ENCODE results near the gene VAMP3. TPM values are rescaled to one million over a fixed set of nuclear protein-coding genes. Genes with fewer than 3 reads are reported as not detected.

The VAMP3 gene
- total RNA-seq, 2 experiments from 2014 or later: 13.2 to 20.9 TPM

DNA sequence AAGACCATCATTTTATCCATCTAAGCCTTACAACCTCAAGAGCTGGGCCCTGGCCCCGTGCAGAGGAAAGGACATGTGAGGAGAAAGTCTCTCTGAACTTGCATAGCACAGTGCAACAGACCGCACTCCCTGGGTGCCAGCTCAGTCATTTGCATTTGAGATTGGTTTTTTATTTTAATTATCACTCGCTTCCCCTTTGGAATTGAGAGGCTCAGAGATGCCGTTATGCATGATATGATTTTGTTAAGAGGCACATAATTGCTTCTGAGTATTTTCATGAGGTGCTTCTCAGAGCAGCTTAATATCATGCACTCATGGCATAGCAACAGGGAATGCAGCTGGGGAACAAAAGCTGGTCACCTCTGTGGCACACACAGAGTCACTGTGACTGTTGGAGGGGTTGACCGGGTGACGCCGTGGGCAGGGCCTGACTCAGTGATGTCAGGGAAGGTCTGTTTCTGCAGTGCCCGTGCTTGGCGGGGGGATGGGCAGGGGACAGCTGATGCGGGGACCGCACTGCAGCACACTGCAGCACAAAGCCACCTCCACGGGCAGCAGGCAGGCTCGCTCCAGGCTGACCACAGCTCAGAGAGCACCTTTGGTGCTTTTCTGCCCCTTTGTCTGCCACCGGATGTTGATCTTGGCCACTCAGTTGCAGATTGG lies 43.2 kb upstream of the VAMP3 start:
- ATAC-seq (no peak), DNase-seq (no peak)
- Mint-ChIP-seq H3K9me3 (no peaks in the 10 kb centered on the region), H3K36me3 (ENCODE audit: low read depth) (no peaks in the 10 kb centered on the region), H3K4me3 (no peak overlapping the region), H3K27me3 (peaks cover 7% of the 10 kb centered on the region), H3K27ac (no peak overlapping the region), H3K4me1 (ENCODE audit: low read depth) (peaks cover 2% of the 10 kb centered on the region)
- CTCF ChIA-PET: interaction anchor here (1.4 to 4.3 kb wide), 2 partner anchors 24 to 59 kb away, joined by 8 to 21 read pairs; no protein-coding TSS in a partner anchor
- TF ChIP-seq, protein P1, sequence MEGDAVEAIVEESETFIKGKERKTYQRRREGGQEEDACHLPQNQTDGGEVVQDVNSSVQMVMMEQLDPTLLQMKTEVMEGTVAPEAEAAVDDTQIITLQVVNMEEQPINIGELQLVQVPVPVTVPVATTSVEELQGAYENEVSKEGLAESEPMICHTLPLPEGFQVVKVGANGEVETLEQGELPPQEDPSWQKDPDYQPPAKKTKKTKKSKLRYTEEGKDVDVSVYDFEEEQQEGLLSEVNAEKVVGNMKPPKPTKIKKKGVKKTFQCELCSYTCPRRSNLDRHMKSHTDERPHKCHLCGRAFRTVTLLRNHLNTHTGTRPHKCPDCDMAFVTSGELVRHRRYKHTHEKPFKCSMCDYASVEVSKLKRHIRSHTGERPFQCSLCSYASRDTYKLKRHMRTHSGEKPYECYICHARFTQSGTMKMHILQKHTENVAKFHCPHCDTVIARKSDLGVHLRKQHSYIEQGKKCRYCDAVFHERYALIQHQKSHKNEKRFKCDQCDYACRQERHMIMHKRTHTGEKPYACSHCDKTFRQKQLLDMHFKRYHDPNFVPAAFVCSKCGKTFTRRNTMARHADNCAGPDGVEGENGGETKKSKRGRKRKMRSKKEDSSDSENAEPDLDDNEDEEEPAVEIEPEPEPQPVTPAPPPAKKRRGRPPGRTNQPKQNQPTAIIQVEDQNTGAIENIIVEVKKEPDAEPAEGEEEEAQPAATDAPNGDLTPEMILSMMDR (IDR thresholded peaks at IDR 0.05): no peak
- intact Hi-C loops (cut with micrococcal nuclease): no loop called here
- POLR2A ChIA-PET: no interaction called here

DNA sequence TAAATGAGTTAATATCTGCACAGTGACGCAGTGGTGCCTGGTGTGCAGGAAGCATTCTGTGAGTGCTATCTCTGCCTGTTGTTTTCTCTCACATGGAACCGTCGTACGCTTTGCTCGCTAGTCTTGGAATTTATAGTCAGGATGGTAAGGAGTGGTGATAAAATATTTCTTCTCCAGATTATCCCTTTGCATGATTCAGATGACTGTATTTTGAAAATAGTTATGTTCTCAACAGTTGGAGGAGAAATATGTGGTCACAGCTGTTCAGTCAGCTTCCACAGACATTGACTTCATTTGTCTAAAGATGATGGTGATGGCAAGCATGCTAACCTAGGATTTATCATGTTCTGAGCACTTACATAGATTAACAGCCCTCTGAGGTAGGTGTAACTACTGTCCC lies 41.3 kb upstream of the VAMP3 start:
- Mint-ChIP-seq H3K4me1 (ENCODE audit: low read depth) (peaks cover 2% of the 10 kb centered on the region), H3K9me3 (no peaks in the 10 kb centered on the region), H3K27ac (no peak overlapping the region), H3K4me3 (no peak overlapping the region), H3K36me3 (ENCODE audit: low read depth) (no peaks in the 10 kb centered on the region), H3K27me3 (peaks cover 5% of the 10 kb centered on the region)
- POLR2A ChIA-PET: no interaction called here
- no peak for ATAC-seq
- intact Hi-C loops (cut with micrococcal nuclease): no loop called here
- CTCF ChIA-PET: interaction anchor here (2.8 kb wide), 1 partner anchor 62 kb away, joined by 10 read pairs; no protein-coding TSS in a partner anchor
- TF ChIP-seq, protein P1 (IDR thresholded peaks at IDR 0.05): no peak
- DNase-seq: no peak

DNA sequence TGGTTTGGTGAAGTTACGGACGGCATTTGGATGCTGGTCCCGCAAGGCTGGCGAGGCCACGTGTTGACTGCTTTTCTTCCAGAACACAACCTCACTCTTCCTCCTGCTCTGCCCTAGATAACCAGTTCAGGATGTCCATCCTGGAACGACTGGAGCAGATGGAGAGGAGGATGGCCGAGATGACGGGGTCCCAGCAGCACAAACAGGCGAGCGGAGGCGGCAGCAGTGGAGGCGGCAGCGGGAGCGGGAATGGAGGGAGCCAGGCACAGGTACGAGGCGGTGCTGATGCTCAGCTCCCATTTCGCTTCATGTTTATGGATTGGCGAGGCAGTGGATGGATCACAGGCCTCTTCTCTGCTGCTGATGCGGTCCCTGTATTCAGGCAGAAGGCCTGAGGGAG lies 38.8 kb upstream of the VAMP3 start:
- H3K36me3 Mint-ChIP-seq (ENCODE audit: low read depth): no peaks in the 10 kb centered on the region
- TF ChIP-seq, protein P1 (IDR thresholded peaks at IDR 0.05): no peak
- no peak overlapping the region for H3K4me3 Mint-ChIP-seq
- ATAC-seq: no peak
- no peak overlapping the region for H3K27ac Mint-ChIP-seq
- H3K9me3 Mint-ChIP-seq: no peaks in the 10 kb centered on the region
- POLR2A ChIA-PET: no interaction called here
- intact Hi-C loops (cut with micrococcal nuclease): no loop called here
- DNase-seq: no peak
- no peaks in the 10 kb centered on the region for H3K4me1 Mint-ChIP-seq (ENCODE audit: low read depth)
- CTCF ChIA-PET: interaction anchor here (0.9 to 2.8 kb wide), 2 partner anchors 20 to 65 kb away, joined by 6 to 10 read pairs; no protein-coding TSS in a partner anchor
- H3K27me3 Mint-ChIP-seq: peaks cover 8% of the 10 kb centered on the region

DNA sequence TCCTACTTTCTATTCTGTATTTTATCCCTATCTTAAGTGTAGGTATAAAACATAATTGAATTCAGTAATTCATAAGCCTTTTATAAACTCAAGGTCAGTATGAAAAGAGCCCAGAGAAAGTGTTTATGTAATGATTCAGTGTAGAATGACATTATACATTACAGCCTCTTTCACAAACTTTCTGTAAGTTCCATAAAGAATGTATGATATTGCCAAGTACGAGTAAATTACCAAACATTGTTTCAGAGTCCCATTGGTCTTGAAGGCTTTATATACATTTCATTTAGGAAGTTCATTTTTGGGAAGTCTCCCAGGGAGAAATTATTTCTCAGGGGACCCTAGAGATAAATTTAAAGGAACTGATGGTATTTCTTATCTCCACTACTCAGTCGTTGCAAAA lies 37.8 kb upstream of the VAMP3 start:
- intact Hi-C loops (cut with micrococcal nuclease): no loop called here
- H3K27me3 Mint-ChIP-seq: peaks cover 8% of the 10 kb centered on the region

DNA sequence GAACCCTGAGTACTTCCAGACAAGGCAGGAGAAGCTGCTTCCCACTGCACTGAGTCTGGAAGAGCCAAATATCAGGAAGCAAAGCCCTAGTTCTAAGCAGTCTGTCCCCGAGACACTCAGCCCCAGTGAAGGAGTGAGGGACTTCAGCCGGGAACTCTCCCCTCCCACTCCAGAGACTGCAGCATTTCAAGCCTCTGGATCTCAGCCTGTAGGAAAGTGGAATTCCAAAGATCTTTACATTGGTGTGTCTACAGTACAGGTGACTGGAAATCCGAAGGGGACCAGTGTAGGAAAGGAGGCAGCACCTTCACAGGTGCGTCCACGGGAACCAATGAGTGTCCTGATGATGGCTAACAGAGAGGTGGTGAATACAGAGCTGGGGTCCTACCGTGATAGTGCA lies 33.1 kb upstream of the VAMP3 start:
- intact Hi-C loops (cut with micrococcal nuclease): no loop called here
- Mint-ChIP-seq H3K27ac (no peak overlapping the region), H3K27me3 (peaks cover 4% of the 10 kb centered on the region), H3K9me3 (no peaks in the 10 kb centered on the region), H3K4me3 (no peak overlapping the region), H3K36me3 (ENCODE audit: low read depth) (no peaks in the 10 kb centered on the region), H3K4me1 (ENCODE audit: low read depth) (no peaks in the 10 kb centered on the region)
- CTCF ChIA-PET: interaction anchor here (2.2 to 4.2 kb wide), 2 partner anchors 14 to 68 kb away, joined by 7 to 24 read pairs; no protein-coding TSS in a partner anchor
- no peak for DNase-seq
- TF ChIP-seq, protein P1 (IDR thresholded peaks at IDR 0.05): no peak
- POLR2A ChIA-PET: no interaction called here
- ATAC-seq: no peak

More for the DNA sequence above, 37.8 kb upstream of the VAMP3 start:
- H3K4me3 Mint-ChIP-seq: no peak overlapping the region
- ChIA-PET POLR2A (no interaction called here), CTCF (no interaction called here)
- no peaks in the 10 kb centered on the region for H3K4me1 Mint-ChIP-seq (ENCODE audit: low read depth)
- no peaks in the 10 kb centered on the region for H3K9me3 Mint-ChIP-seq
- H3K27ac Mint-ChIP-seq: no peak overlapping the region
- ATAC-seq (no peak), DNase-seq (no peak)
- no peaks in the 10 kb centered on the region for H3K36me3 Mint-ChIP-seq (ENCODE audit: low read depth)
- TF ChIP-seq, protein P1 (IDR thresholded peaks at IDR 0.05): no peak
